Ascending aorta (tissue), 2 donors: ENCODE measurements around the gene METTL5. TPM values are rescaled to one million over a fixed set of nuclear protein-coding genes. Genes with fewer than 3 reads are reported as not detected.

Source experiments
- DNase-seq, 2 donors: peaks; one replicate each; pipeline ENCODE4 v3.0.0-alpha.2; 2019; ENCODE audit warnings: low spot score in 2 of 2
- H3K27ac ChIP-seq, 2 donors: fragments of 200-600 bp; sonication (generic); one replicate each; pipeline ENCODE4 v1.5.1; 2016 to 2017; ENCODE audit warnings: mild to moderate bottlenecking in 1 of 2
- H3K27me3 ChIP-seq: fragments of 200-600 bp; sonication (generic); one replicate; pipeline ENCODE4 v1.5.1; 2017
- H3K36me3 ChIP-seq, 2 donors: fragments of 200-600 bp; sonication (generic); one replicate each; pipeline ENCODE4 v1.5.1; 2016
- H3K4me1 ChIP-seq, 2 donors: fragments of 200-600 bp; sonication (generic); one replicate each; pipeline ENCODE4 v1.5.1; 2016 to 2017; ENCODE audit warnings: mild to moderate bottlenecking in 1 of 2
- H3K4me3 ChIP-seq, 2 donors: fragments of 200-600 bp; sonication (generic); one replicate each; pipeline ENCODE4 v1.5.1; 2016 to 2017; ENCODE audit warnings: mild to moderate bottlenecking in 1 of 2
- H3K9me3 ChIP-seq, 2 donors: fragments of 200-600 bp; sonication (generic); one replicate each; pipeline ENCODE4 v1.5.1; 2016
- CTCF ChIP-seq, 3 experiments: fragments of 200-600 bp in 2 of 3; fragments of 450-650 bp in 1 of 3; sonication (generic) in 2 of 3; IDR thresholded peaks; one replicate each; pipeline ENCODE4 v1.5.1; 2016 to 2019; ENCODE audit warnings: antibody characterized with exemption in 3 of 3, mild to moderate bottlenecking in 1 of 3, moderate library complexity in 1 of 3
- intact Hi-C: fragments of 100-400 bp; cut with DNase I; formaldehyde crosslinking; loops from one replicate; pipeline ENCODE4 v1.15.1; 2023
- total RNA-seq: library from RNA; depleted of rRNA; stranded (reverse); fragments of >200 nt; gene quantifications from one replicate; pipeline ENCODE4 v1.1.0, GENCODE V29; 2016

Gene METTL5
- total RNA-seq, 1 donor from 2014 or later: 42.6 TPM

- Histone ChIP-seq H3K27ac (peak overlapping the region in 1 of 2 donors; percentile 33), H3K36me3 (peaks cover 39 to 67% of the 10 kb centered on the region in 2 donors), H3K27me3 (no peaks in the 10 kb centered on the region), H3K4me1 (peaks cover 0 to 11% of the 10 kb centered on the region in 2 donors), H3K4me3 (no peak overlapping the region), H3K9me3 (no peaks in the 10 kb centered on the region)
- intact Hi-C loops: no loop called here
- DNase-seq: no peak
- no peak for TF ChIP-seq CTCF (IDR thresholded peaks at IDR 0.05)
Observed at GRCh38 chr2:169815849-169816248, 8.9 kb downstream of the METTL5 start.

- DNase-seq: no peak
- H3K27ac ChIP-seq: no peak overlapping the region
- no peaks in the 10 kb centered on the region for H3K27me3 ChIP-seq
- no peaks in the 10 kb centered on the region for H3K9me3 ChIP-seq
- intact Hi-C loops: loop anchor here (1.0 kb wide), 1 partner anchor 16 kb away; the partner anchor contains the start of gene METTL5
- H3K4me1 ChIP-seq: peaks cover 0 to 18% of the 10 kb centered on the region in 2 donors
- TF ChIP-seq CTCF (IDR thresholded peaks at IDR 0.05): no peak
- H3K4me3 ChIP-seq: no peak overlapping the region
- H3K36me3 ChIP-seq: peaks cover 54 to 76% of the 10 kb centered on the region in 2 donors
Observed at GRCh38 chr2:169808221-169808620, 16.5 kb downstream of the METTL5 start.

GRCh38 chr2:169806586-169806985 lies 18.1 kb downstream of the METTL5 start:
- DNase-seq: no peak
- Histone ChIP-seq H3K4me1 (peaks cover 0 to 20% of the 10 kb centered on the region in 2 donors), H3K36me3 (peaks cover 44 to 71% of the 10 kb centered on the region in 2 donors), H3K27me3 (no peaks in the 10 kb centered on the region), H3K27ac (no peak overlapping the region), H3K4me3 (no peak overlapping the region), H3K9me3 (no peaks in the 10 kb centered on the region)
- TF ChIP-seq CTCF (IDR thresholded peaks at IDR 0.05): no peak
- intact Hi-C loops: no loop called here

- no peak for TF ChIP-seq CTCF (IDR thresholded peaks at IDR 0.05)
- no peaks in the 10 kb centered on the region for H3K9me3 ChIP-seq
- peaks cover 21 to 44% of the 10 kb centered on the region in 2 donors for H3K36me3 ChIP-seq
- no peak overlapping the region for H3K27ac ChIP-seq
- no peak overlapping the region for H3K4me3 ChIP-seq
- DNase-seq: no peak
- intact Hi-C loops: no loop called here
- no peaks in the 10 kb centered on the region for H3K27me3 ChIP-seq
- peaks cover 0 to 23% of the 10 kb centered on the region in 2 donors for H3K4me1 ChIP-seq
Observed at GRCh38 chr2:169803480-169803879, 21.2 kb downstream of the METTL5 start.

- intact Hi-C loops: loop anchor here (1.0 to 2.0 kb wide), 2 partner anchors 25 to 104 kb away; partner anchors contain the start of genes CFAP210, METTL5 and PHOSPHO2
- H3K4me1 ChIP-seq: peaks cover 0 to 17% of the 10 kb centered on the region in 2 donors
- no peaks in the 10 kb centered on the region for H3K27me3 ChIP-seq
- H3K36me3 ChIP-seq: peaks cover 11 to 17% of the 10 kb centered on the region in 2 donors
- no peak for TF ChIP-seq CTCF (IDR thresholded peaks at IDR 0.05)
- peak within 1 kb of the TSS; percentile 56 to 81 for H3K4me3 ChIP-seq
- DNase-seq: peak; percentile 47 to 95
- peak within 1 kb of the TSS; percentile 67 to 82 for H3K27ac ChIP-seq
- H3K9me3 ChIP-seq: no peaks in the 10 kb centered on the region
Observed at GRCh38 chr2:169798718-169799592, 25.8 kb downstream of the METTL5 start, which contains the start of gene SSB. SSB (plus strand) TSS chr2:169798871; CDS start chr2:169800961, 2,090 bp downstream.
